Neutrophil (primary cell): Measurements from ENCODE around the gene PIKFYVE.

Experiments
- H3K27ac ChIP-seq: fragments of 200-600 bp; sonication (generic); 2 replicates; pipeline ENCODE4 v1.5.1; 2016; ENCODE audit warnings: mild to moderate bottlenecking, moderate library complexity
- H3K27me3 ChIP-seq: fragments of 200-600 bp; sonication (generic); 2 replicates; pipeline ENCODE4 v1.6.0; 2016; ENCODE audit warnings: mild to moderate bottlenecking
- H3K36me3 ChIP-seq: fragments of 200-600 bp; sonication (generic); 2 replicates; pipeline ENCODE4 v1.5.1; 2017
- H3K4me1 ChIP-seq, 2 experiments: fragments of 200-600 bp in 1 of 2; sonication (generic) in 1 of 2; 1 replicate in 1 of 2; 2 replicates in 1 of 2; pipeline versions ENCODE4 v1.5.1 to v1.6.1; 2013 to 2016; ENCODE audit warnings: low read depth in 1 of 2, low read length in 1 of 2, mild to moderate bottlenecking in 1 of 2, moderate library complexity in 1 of 2; ENCODE audit not compliant: control insufficient read depth in 1 of 2, insufficient read depth in 1 of 2
- H3K4me3 ChIP-seq, 2 experiments: fragments of 200-600 bp in 1 of 2; sonication (generic) in 1 of 2; 1 replicate in 1 of 2; 2 replicates in 1 of 2; pipeline ENCODE4 v1.5.1; 2013 to 2016; ENCODE audit warnings: low read depth in 1 of 2, low read length in 1 of 2, mild to moderate bottlenecking in 1 of 2, moderate library complexity in 1 of 2
- H3K9me3 ChIP-seq: fragments of 200-600 bp; sonication (generic); 2 replicates; pipeline ENCODE4 v1.5.1; 2016
- CTCF ChIP-seq: fragments of 200-600 bp; sonication (generic); IDR thresholded peaks from 2 replicates; pipeline ENCODE4 v1.5.1; 2016; ENCODE audit warnings: antibody characterized with exemption

The PIKFYVE gene

DNA sequence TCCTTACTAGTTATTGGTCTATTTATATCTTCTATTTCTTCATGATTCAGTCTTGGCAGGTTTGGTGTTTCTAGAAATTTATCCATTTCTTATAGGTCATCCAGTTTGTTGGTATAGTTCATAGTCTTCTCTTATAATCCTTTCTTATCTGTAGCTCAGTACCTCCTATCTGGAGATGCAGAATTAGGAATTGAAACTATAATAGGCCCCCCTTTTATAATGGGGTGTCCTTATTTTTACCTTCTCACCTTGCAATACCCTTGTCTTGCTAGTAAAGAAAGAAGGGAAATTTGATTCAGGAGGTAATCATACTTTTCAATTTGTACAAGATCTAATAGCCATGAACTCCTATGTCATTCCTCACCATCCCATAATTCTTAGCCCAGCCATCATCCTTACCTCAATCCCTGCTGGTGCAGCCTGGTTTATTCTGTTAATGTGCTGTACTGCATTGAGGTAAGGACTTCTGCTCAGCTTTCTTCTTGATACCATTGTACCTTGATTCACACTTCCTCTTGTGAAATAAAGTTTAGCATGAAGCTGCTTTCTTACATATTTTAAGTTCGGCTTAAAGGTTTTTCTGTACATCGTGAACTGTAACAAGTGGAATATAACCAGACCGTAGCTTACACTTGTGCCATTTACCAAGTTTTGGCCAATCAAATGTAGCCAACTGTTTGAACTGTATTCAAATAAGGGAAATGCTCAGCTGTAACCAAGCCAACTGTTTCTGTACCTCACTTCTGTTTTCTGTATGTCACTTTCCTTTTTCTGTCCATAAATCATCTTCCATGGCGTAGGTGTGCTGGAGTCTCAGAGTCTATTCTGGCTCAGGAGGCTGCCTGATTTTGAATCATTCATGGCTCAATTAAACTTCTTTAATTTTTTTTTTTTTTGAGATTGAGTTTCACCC is 100.4 kb downstream of the PIKFYVE start:
- Histone ChIP-seq H3K4me1 (peaks cover 8 to 15% of the 10 kb centered on the region in 2 experiments), H3K4me3 (peak overlapping the region in 1 of 2 experiments; percentile 43), H3K27me3 (no peaks in the 10 kb centered on the region), H3K36me3 (no peaks in the 10 kb centered on the region), H3K9me3 (no peaks in the 10 kb centered on the region), H3K27ac (peak overlapping the region; percentile 80)
- TF ChIP-seq CTCF = no peak

DNA sequence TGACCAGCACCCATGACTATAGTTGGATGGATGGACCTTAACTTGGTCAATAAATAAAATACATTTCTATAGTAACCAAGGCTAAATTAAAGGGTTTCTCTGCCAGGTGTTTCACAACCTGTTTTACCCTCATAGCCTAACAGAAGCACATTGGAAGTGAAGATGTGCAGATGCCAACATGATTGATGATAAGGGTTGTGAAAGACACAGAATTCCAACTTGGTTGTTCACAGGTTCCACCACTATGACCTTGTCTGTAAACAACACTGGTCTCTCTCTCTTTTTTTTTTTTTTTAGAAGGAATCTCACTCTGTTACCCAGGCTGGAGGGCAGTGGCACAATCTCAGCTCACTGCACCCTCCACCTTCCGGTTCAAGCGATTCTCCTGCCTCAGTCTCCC is 103.0 kb downstream of the PIKFYVE start:
- TF ChIP-seq CTCF = no peak
- no peak overlapping the region for H3K4me3 ChIP-seq

GRCh38 chr2:208370881-208371633 is 105.0 kb downstream of the PIKFYVE start:
- Histone ChIP-seq H3K27me3 (no peaks in the 10 kb centered on the region), H3K4me3 (no peak overlapping the region), H3K27ac (no peak overlapping the region), H3K36me3 (no peaks in the 10 kb centered on the region), H3K9me3 (no peaks in the 10 kb centered on the region), H3K4me1 (peaks cover 8 to 10% of the 10 kb centered on the region in 2 experiments)
- TF ChIP-seq CTCF = no peak

More for the DNA sequence above, 103.0 kb downstream of the PIKFYVE start:
- Histone ChIP-seq H3K36me3 (no peaks in the 10 kb centered on the region), H3K27ac (no peak overlapping the region), H3K27me3 (no peaks in the 10 kb centered on the region), H3K9me3 (no peaks in the 10 kb centered on the region), H3K4me1 (peaks cover 8 to 10% of the 10 kb centered on the region in 2 experiments)

GRCh38 chr2:208371634-208371935 is 105.5 kb downstream of the PIKFYVE start:
- Histone ChIP-seq H3K36me3 (no peaks in the 10 kb centered on the region), H3K27ac (no peak overlapping the region), H3K4me3 (no peak overlapping the region), H3K4me1 (peaks cover 5% of the 10 kb centered on the region in 2 experiments), H3K27me3 (no peaks in the 10 kb centered on the region), H3K9me3 (no peaks in the 10 kb centered on the region)
- no peak for TF ChIP-seq CTCF

DNA sequence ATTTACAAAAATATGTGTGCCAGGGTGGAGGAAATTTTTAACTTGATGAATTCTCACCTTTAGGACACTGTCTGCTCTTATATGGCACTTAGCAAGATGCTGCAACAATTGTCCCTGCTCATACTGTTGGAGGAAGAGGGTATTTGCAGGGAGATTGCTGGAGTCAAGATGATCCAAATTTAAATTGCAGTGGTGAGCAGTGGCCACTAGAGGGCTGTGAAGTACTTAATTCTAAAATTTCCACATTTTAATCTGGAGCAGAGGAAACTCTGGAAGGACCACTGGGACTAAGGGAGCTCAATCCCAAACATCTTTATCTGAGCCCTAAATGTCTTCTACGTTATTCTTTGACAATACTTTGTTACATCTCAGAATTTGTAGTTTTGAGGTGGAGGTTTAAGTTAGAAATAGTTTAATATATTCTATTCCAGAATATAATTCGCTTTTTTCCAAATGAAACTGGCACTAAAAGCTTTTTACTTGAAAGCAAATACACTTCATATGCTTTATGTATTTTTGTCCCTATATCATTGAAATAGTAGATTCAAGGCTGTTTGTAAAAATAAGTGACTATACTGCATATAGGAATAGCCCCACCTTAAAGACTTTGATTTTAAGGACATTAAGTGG is 107.5 kb downstream of the PIKFYVE start:
- Histone ChIP-seq H3K27me3 (no peaks in the 10 kb centered on the region), H3K4me3 (no peak overlapping the region), H3K4me1 (no peaks in the 10 kb centered on the region), H3K27ac (no peak overlapping the region), H3K36me3 (peaks cover under 1% of the 10 kb centered on the region), H3K9me3 (no peaks in the 10 kb centered on the region)
- peak; percentile 80 for TF ChIP-seq CTCF
